Liver (tissue), 3 donors: ENCODE measurements around the gene GBA2.

Experiments
- GABPA ChIP-seq, 2 donors: IDR thresholded peaks in 1 of 2; conservative IDR thresholded peaks in 1 of 2; 2 replicates each; pipeline ENCODE4 v1.6.1; 2016; ENCODE audit warnings: antibody characterized with exemption in 2 of 2, mild to moderate bottlenecking in 1 of 2, moderate library complexity in 1 of 2
- SP1 ChIP-seq: IDR thresholded peaks from 2 replicates; pipeline ENCODE4 v1.6.1; 2018; ENCODE audit warnings: antibody characterized with exemption, mild to moderate bottlenecking
- TF ChIP-seq, protein P1 (sequence below): fragments of 150-350 bp; IDR thresholded peaks from 2 replicates; pipeline ENCODE4 v1.5.1; 2017; ENCODE audit warnings: improper control_type of control experiment, low read depth, low read length; ENCODE audit not compliant: missing input control
- donor health status: healthy.
- donor health status: healthy.

DNA sequence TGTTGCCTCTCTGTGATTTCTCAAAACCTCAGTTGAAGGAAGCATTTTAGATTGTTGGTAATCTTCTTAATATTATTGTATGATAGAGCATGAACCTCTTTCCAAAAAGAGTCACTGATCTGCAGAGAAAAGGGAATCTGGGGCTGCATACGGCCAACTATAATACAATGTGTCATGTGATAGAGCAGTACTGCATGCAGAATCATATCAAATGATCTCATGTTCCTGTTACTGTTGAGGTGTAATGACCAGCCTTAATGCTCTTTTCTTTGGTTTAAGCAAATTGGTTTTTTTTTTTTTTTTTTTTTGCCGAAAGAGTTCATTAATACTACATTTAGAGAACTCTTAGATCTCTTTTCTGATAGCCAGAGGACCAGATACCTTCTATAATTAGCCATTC lies 18.0 kb upstream of the GBA2 start:
- TF ChIP-seq, protein P1, sequence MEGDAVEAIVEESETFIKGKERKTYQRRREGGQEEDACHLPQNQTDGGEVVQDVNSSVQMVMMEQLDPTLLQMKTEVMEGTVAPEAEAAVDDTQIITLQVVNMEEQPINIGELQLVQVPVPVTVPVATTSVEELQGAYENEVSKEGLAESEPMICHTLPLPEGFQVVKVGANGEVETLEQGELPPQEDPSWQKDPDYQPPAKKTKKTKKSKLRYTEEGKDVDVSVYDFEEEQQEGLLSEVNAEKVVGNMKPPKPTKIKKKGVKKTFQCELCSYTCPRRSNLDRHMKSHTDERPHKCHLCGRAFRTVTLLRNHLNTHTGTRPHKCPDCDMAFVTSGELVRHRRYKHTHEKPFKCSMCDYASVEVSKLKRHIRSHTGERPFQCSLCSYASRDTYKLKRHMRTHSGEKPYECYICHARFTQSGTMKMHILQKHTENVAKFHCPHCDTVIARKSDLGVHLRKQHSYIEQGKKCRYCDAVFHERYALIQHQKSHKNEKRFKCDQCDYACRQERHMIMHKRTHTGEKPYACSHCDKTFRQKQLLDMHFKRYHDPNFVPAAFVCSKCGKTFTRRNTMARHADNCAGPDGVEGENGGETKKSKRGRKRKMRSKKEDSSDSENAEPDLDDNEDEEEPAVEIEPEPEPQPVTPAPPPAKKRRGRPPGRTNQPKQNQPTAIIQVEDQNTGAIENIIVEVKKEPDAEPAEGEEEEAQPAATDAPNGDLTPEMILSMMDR: no peak
- no peak for TF ChIP-seq SP1
- no peak for TF ChIP-seq GABPA (IDR thresholded peaks at IDR 0.05 in 1 of 2, conservative IDR thresholded peaks at IDR 0.05 in 1 of 2)
